ENCODE results near the gene ZNF592. TPM values are rescaled to one million over a fixed set of nuclear protein-coding genes. Genes with fewer than 3 reads are reported as not detected.

ZNF592 gene
- total RNA-seq, 1 donor, result 11.2 TPM

GRCh38 chr15:84847382-84847781 is 99.0 kb downstream of the ZNF592 start:
- TF ChIP-seq, protein P1, sequence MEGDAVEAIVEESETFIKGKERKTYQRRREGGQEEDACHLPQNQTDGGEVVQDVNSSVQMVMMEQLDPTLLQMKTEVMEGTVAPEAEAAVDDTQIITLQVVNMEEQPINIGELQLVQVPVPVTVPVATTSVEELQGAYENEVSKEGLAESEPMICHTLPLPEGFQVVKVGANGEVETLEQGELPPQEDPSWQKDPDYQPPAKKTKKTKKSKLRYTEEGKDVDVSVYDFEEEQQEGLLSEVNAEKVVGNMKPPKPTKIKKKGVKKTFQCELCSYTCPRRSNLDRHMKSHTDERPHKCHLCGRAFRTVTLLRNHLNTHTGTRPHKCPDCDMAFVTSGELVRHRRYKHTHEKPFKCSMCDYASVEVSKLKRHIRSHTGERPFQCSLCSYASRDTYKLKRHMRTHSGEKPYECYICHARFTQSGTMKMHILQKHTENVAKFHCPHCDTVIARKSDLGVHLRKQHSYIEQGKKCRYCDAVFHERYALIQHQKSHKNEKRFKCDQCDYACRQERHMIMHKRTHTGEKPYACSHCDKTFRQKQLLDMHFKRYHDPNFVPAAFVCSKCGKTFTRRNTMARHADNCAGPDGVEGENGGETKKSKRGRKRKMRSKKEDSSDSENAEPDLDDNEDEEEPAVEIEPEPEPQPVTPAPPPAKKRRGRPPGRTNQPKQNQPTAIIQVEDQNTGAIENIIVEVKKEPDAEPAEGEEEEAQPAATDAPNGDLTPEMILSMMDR (IDR thresholded peaks at IDR 0.05; ENCODE audit: insufficient read depth, low read depth, low read length), result no peak
- no peak overlapping the region for H3K4me3 ChIP-seq (ENCODE audit: low read depth, low read length)
- DNase-seq (ENCODE audit: low read depth), result no peak

DNA sequence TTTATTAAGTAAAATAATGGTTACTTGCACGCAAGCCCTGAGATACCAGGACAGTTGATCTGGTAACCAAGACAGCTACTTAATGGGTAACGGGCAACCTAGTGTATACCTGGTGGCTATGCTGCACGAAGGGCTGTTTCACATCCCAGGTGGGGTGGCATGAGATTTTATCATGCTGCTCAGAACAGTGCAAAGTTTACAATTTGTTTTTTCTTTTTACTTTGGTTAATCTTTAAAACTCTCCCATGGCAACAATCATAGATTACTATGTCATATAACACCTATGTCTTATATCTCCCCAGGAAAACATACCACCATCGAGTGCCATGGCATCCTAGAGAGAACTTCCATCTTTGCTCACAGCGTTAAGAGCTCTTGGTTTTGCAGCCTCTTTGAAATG is 103.8 kb downstream of the ZNF592 start:
- TF ChIP-seq, protein P1 (IDR thresholded peaks at IDR 0.05; ENCODE audit: insufficient read depth, low read depth, low read length), result no peak
- DNase-seq (ENCODE audit: low read depth), result no peak
- no peak overlapping the region for H3K4me3 ChIP-seq (ENCODE audit: low read depth, low read length)

DNA sequence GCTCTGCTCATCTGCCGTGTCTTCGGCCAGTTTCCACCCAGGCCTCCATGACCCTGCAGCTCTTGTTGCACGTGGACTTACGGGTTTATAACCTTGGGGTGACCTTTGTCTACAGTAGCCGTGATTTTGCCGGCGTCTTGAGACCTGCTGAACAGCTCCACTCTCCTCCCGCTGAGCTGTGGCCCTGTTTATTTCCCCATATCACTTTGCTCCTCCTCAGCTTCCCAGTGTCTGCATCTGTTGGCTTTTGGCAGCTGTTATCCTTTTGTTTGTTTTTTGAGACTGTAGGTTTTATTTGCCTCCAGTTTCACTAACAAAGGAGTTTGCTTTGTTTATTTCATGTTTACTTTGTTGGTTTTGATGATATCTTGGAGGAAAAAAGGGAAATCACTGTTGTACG is 106.7 kb downstream of the ZNF592 start:
- H3K4me3 ChIP-seq (ENCODE audit: low read depth, low read length), result no peak overlapping the region
- no peak for DNase-seq (ENCODE audit: low read depth)
- TF ChIP-seq, protein P1 (IDR thresholded peaks at IDR 0.05; ENCODE audit: insufficient read depth, low read depth, low read length), result no peak

- no peak for DNase-seq (ENCODE audit: low read depth)
- TF ChIP-seq, protein P1 (IDR thresholded peaks at IDR 0.05; ENCODE audit: insufficient read depth, low read depth, low read length), result no peak
- no peak overlapping the region for H3K4me3 ChIP-seq (ENCODE audit: low read depth, low read length)
Measured at GRCh38 chr15:84855765-84856164, 107.4 kb downstream of the ZNF592 start.

Small RNA genes within 50 kb of the gene (small RNA-seq; reads per million reads assigned to genes)
- not detected for gene RF00402

Other genes starting within 250 kb of the ZNF592 start
- 5.6 and 7.1 TPM in 2 replicates for gene ZSCAN2, start 147.6 kb upstream of the ZNF592 start, total RNA-seq
- gene WDR73, start 94.3 kb upstream of the ZNF592 start, total RNA-seq, result 37.0 and 47.5 TPM in 2 replicates
- gene NMB, start 90.4 kb upstream of the ZNF592 start, total RNA-seq, result 1.7 and 1.9 TPM in 2 replicates
- 170 and 225 TPM in 2 replicates for gene SEC11A, start 32.5 kb upstream of the ZNF592 start, total RNA-seq
- 0.86 and 1.3 TPM in 2 replicates for gene ALPK3, start 68.8 kb downstream of the ZNF592 start, total RNA-seq
- not detected in 2 replicates for gene SLC28A1, start 136.1 kb downstream of the ZNF592 start, total RNA-seq
- 14.5 and 16.8 TPM in 2 replicates for gene PDE8A, start 233.3 kb downstream of the ZNF592 start, total RNA-seq